GM21367 (cell line): ENCODE data around the gene MDH2.
"Not testable (repeated sequence)": the region's sequence is repeated elsewhere in the genome, so short reads cannot be mapped to it uniquely, and the experiment has no call there.

Experiments
- ATAC-seq: cut with Tn5 transposase; IDR thresholded peaks from one replicate; pipeline ENCODE4 v1.9.1; 2021; ENCODE audit not compliant: unreplicated experiment

The MDH2 gene

GRCh38 chr7:76047811-76048667, at the start of gene MDH2, which contains the start of gene STYXL1:
Gene MDH2 (plus strand): TSS chr7:76048106. CDS start chr7:76048161, 55 bp downstream.
Gene STYXL1 (minus strand): TSS chr7:76048000. CDS start chr7:76030523, 17,477 bp downstream.
- peak; percentile 94 for ATAC-seq

- no peak for ATAC-seq
These were observed 47.3 kb upstream of the MDH2 start for GRCh38 chr7:76000566-76000965.

GRCh38 chr7:76002139-76002538, 45.8 kb upstream of the MDH2 start:
- ATAC-seq: no peak

- ATAC-seq: no peak
These were observed 45.1 kb upstream of the MDH2 start for GRCh38 chr7:76002822-76003221.

- no peak for ATAC-seq
These were observed 44.6 kb upstream of the MDH2 start for GRCh38 chr7:76003351-76003750.

GRCh38 chr7:76005004-76005403, 42.9 kb upstream of the MDH2 start:
- not testable (repeated sequence) for ATAC-seq

GRCh38 chr7:76008156-76008687, 39.7 kb upstream of the MDH2 start:
- no peak for ATAC-seq

- ATAC-seq: no peak
These were observed 38.0 kb upstream of the MDH2 start for GRCh38 chr7:76009672-76010600.

- no peak for ATAC-seq
These were observed 36.5 kb upstream of the MDH2 start for GRCh38 chr7:76011442-76011861.

GRCh38 chr7:76016191-76016947, 31.5 kb upstream of the MDH2 start:
- no peak for ATAC-seq

GRCh38 chr7:76018520-76018919, 29.4 kb upstream of the MDH2 start:
- ATAC-seq: not testable (repeated sequence)

GRCh38 chr7:76020031-76020714, 27.7 kb upstream of the MDH2 start:
- no peak for ATAC-seq

- ATAC-seq: no peak
These were observed 25.7 kb upstream of the MDH2 start for GRCh38 chr7:76022026-76022780.

- ATAC-seq: no peak
These were observed 24.9 kb upstream of the MDH2 start for GRCh38 chr7:76023002-76023401.

- ATAC-seq: not testable (repeated sequence)
These were observed 18.2 kb upstream of the MDH2 start for GRCh38 chr7:76029682-76030081.

GRCh38 chr7:76031964-76032363, 15.9 kb upstream of the MDH2 start:
- ATAC-seq: no peak

GRCh38 chr7:76037310-76037709, 10.6 kb upstream of the MDH2 start:
- no peak for ATAC-seq

GRCh38 chr7:76040126-76040525, 7.8 kb upstream of the MDH2 start:
- no peak for ATAC-seq

GRCh38 chr7:76044375-76044865, 3.5 kb upstream of the MDH2 start:
- ATAC-seq: no peak
